IMR-90 (cell line): Measurements from ENCODE around the gene PTGES3L. TPM values are rescaled to one million over a fixed set of nuclear protein-coding genes. Genes with fewer than 3 reads are reported as not detected.

Experiments used
- ATAC-seq: fragments of 200-7000 bp; cut with Tn5 transposase; 2 replicates; pipeline ENCODE4 v1.9.1; 2020; ENCODE audit warnings: low read depth, mild to moderate bottlenecking, moderate library complexity
- BruUV-seq: library from RNA; stranded (reverse); fragments of 400-500 nt; replicated peaks from 2 replicates; lab custom pipeline; 2021; lab: Mats Ljungman, UMichigan
- CTCF ChIA-PET: fragments of 300-600 bp; formaldehyde crosslinking; extraction: SDS; loops from one replicate; lab custom pipeline; 2021; ENCODE audit warnings: antibody characterized with exemption; lab: Yijun Ruan, JAX
- POLR2A ChIA-PET: fragments of 300-600 bp; sonication (Branson Sonifier 250); formaldehyde crosslinking; loops from one replicate; lab custom pipeline; 2022; ENCODE audit warnings: antibody characterized with exemption; ENCODE audit not compliant: unreplicated experiment; lab: Charles Lee
- DNase-seq: peaks from one replicate; pipeline ENCODE4 v3.0.0; 2013
- H2AFZ ChIP-seq: replicated peaks from 2 replicates; pipeline ENCODE3; 2013; ENCODE audit warnings: low read length, mild to moderate bottlenecking; ENCODE audit not compliant: poor library complexity
- H2AK5ac ChIP-seq: 2 replicates; pipeline ENCODE4 v1.6.1; 2013; ENCODE audit warnings: low read depth, low read length, inconsistent platforms
- H2AK9ac ChIP-seq: replicated peaks from 2 replicates; pipeline ENCODE3; 2013; ENCODE audit warnings: mild to moderate bottlenecking, low read depth, low read length, moderate library complexity; ENCODE audit not compliant: poor library complexity
- H2BK120ac ChIP-seq: 2 replicates; pipeline ENCODE4 v1.6.1; 2013; ENCODE audit warnings: low read depth, low read length, inconsistent platforms
- H2BK15ac ChIP-seq: 3 replicates; pipeline ENCODE4 v1.6.1; 2013; ENCODE audit warnings: low read depth, low read length, inconsistent platforms
- H2BK20ac ChIP-seq: 2 replicates; pipeline ENCODE4 v1.6.1; 2013; ENCODE audit warnings: low read depth, mild to moderate bottlenecking, inconsistent platforms, low read length, moderate library complexity
- H2BK5ac ChIP-seq: 2 replicates; pipeline ENCODE4 v1.6.1; 2013; ENCODE audit warnings: mild to moderate bottlenecking, low read depth, low read length, inconsistent platforms; ENCODE audit not compliant: poor library complexity, severe bottlenecking
- H3K14ac ChIP-seq: replicated peaks from 2 replicates; pipeline ENCODE4 v1.6.1; 2013; ENCODE audit warnings: low read depth, low read length, inconsistent platforms
- H3K18ac ChIP-seq: 2 replicates; pipeline ENCODE4 v1.6.1; 2013; ENCODE audit warnings: low read depth, low read length, control low read depth
- H3K23ac ChIP-seq: 2 replicates; pipeline ENCODE4 v1.6.1; 2013; ENCODE audit warnings: low read depth, low read length, inconsistent platforms
- H3K27ac ChIP-seq: 2 replicates; pipeline ENCODE4 v1.5.1; 2013; ENCODE audit warnings: mild to moderate bottlenecking, control low read depth, low read length; ENCODE audit not compliant: insufficient read depth
- H3K27me3 ChIP-seq: 2 replicates; pipeline ENCODE4 v1.6.1; 2013; ENCODE audit warnings: low read length; ENCODE audit not compliant: control insufficient read depth, insufficient read depth
- H3K36me3 ChIP-seq: 2 replicates; pipeline ENCODE4 v1.6.1; 2013; ENCODE audit warnings: low read length, mixed read lengths; ENCODE audit not compliant: control insufficient read depth, insufficient read depth
- H3K4ac ChIP-seq: 2 replicates; pipeline ENCODE4 v1.6.1; 2013; ENCODE audit warnings: low read depth, low read length, inconsistent platforms
- H3K4me1 ChIP-seq: 2 replicates; pipeline ENCODE4 v1.6.1; 2013; ENCODE audit warnings: low read length, mixed read lengths; ENCODE audit not compliant: control insufficient read depth, insufficient read depth
- H3K4me2 ChIP-seq: 2 replicates; pipeline ENCODE4 v1.6.1; 2013; ENCODE audit warnings: low read depth, mild to moderate bottlenecking, control low read depth, low read length, moderate library complexity
- H3K4me3 ChIP-seq: 2 replicates; pipeline ENCODE4 v1.5.1; 2013; ENCODE audit warnings: low read depth, mild to moderate bottlenecking, control low read depth, low read length, moderate library complexity; ENCODE audit not compliant: insufficient read depth
- H3K56ac ChIP-seq: 2 replicates; pipeline ENCODE4 v1.6.1; 2013; ENCODE audit warnings: low read length, inconsistent platforms; ENCODE audit not compliant: insufficient read depth; ENCODE audit errors: extremely low read depth
- H3K79me1 ChIP-seq, 2 experiments: 2 replicates each; pipeline ENCODE4 v1.6.1; 2013; ENCODE audit warnings: low read length in 2 of 2, inconsistent platforms in 1 of 2, low read depth in 1 of 2
- H3K9ac ChIP-seq: 2 replicates; pipeline ENCODE4 v1.6.1; 2013; ENCODE audit warnings: low read depth, low read length, control low read depth
- H3K9me1 ChIP-seq: 2 replicates; pipeline ENCODE4 v1.6.1; 2013; ENCODE audit warnings: low read length, inconsistent platforms; ENCODE audit not compliant: insufficient read depth
- H3K9me3 ChIP-seq: 2 replicates; pipeline ENCODE4 v1.6.1; 2013; ENCODE audit warnings: low read length; ENCODE audit not compliant: control insufficient read depth, insufficient read depth
- H4K20me1 ChIP-seq: 2 replicates; pipeline ENCODE4 v1.6.1; 2013; ENCODE audit warnings: low read length, inconsistent platforms; ENCODE audit not compliant: insufficient read depth
- H4K5ac ChIP-seq: 2 replicates; pipeline ENCODE4 v1.6.1; 2013; ENCODE audit warnings: mild to moderate bottlenecking, low read depth, low read length, control low read depth
- H4K8ac ChIP-seq, 2 experiments: 2 replicates each; pipeline ENCODE4 v1.6.1; 2013; ENCODE audit warnings: low read depth in 2 of 2, low read length in 2 of 2, control low read depth in 1 of 2, inconsistent platforms in 1 of 2
- H4K91ac ChIP-seq: 2 replicates; pipeline ENCODE4 v1.6.1; 2013; ENCODE audit warnings: low read depth, low read length, inconsistent platforms; ENCODE audit not compliant: insufficient read depth
- BHLHE40 ChIP-seq: fragments of 150-350 bp; IDR thresholded peaks from 2 replicates; pipeline ENCODE4 v1.6.1; 2016; ENCODE audit warnings: mild to moderate bottlenecking, low read depth, low read length
- CEBPB ChIP-seq: IDR thresholded peaks from 2 replicates; pipeline ENCODE4 v1.6.1; 2012; ENCODE audit warnings: low read depth, low read length, improper control_type of control experiment
- CHD1 ChIP-seq: IDR thresholded peaks from 2 replicates; pipeline ENCODE4 v1.6.1; 2012; ENCODE audit warnings: low read depth, low read length, improper control_type of control experiment
- CTCF ChIP-seq: conservative IDR thresholded peaks from 2 replicates; pipeline ENCODE4 v1.5.1; 2012; ENCODE audit warnings: mild to moderate bottlenecking, low read depth, low read length, improper control_type of control experiment
- FOS ChIP-seq: fragments of 150-350 bp; IDR thresholded peaks from 2 replicates; pipeline ENCODE4 v1.6.1; 2016; ENCODE audit warnings: low read depth, low read length
- MAFK ChIP-seq: IDR thresholded peaks from 2 replicates; pipeline ENCODE4 v1.6.1; 2012; ENCODE audit warnings: low read depth, low read length, improper control_type of control experiment
- MAZ ChIP-seq: IDR thresholded peaks from 2 replicates; pipeline ENCODE4 v1.6.1; 2012; ENCODE audit warnings: low read depth, mild to moderate bottlenecking, low read length, improper control_type of control experiment, moderate library complexity, borderline replicate concordance
- MXI1 ChIP-seq: IDR thresholded peaks from 2 replicates; pipeline ENCODE4 v1.6.1; 2012; ENCODE audit warnings: low read depth, mild to moderate bottlenecking, low read length, moderate library complexity, borderline replicate concordance
- NFE2L2 ChIP-seq: fragments of 150-350 bp; IDR thresholded peaks from 2 replicates; pipeline ENCODE4 v1.6.1; 2016; ENCODE audit warnings: low read depth, mild to moderate bottlenecking, low read length
- POLR2A ChIP-seq: IDR thresholded peaks from 2 replicates; pipeline ENCODE4 v1.6.1; 2012; ENCODE audit warnings: mild to moderate bottlenecking, low read depth, low read length
- RAD21 ChIP-seq: IDR thresholded peaks from 2 replicates; pipeline ENCODE4 v1.6.1; 2012; ENCODE audit warnings: low read length, improper control_type of control experiment
- RCOR1 ChIP-seq: IDR thresholded peaks from 2 replicates; pipeline ENCODE4 v1.6.1; 2012; ENCODE audit warnings: mild to moderate bottlenecking, low read length, improper control_type of control experiment; ENCODE audit not compliant: insufficient replicate concordance
- RFX5 ChIP-seq: IDR thresholded peaks from 2 replicates; pipeline ENCODE4 v1.8.0; 2012; ENCODE audit warnings: low read depth, mild to moderate bottlenecking, low read length, moderate library complexity
- SMC3 ChIP-seq: fragments of 150-350 bp; IDR thresholded peaks from 2 replicates; pipeline ENCODE4 v1.6.1; 2016; ENCODE audit warnings: low read depth, mild to moderate bottlenecking, antibody characterized with exemption, low read length, moderate library complexity
- WGBS, 2 experiments: methylation state at CpG; one replicate each; pipeline versions ENCODE4 v1.1.5 to v1.1.7; 2013; ENCODE audit warnings: missing lambda C conversion rate in 2 of 2; ENCODE audit not compliant: insufficient read length in 1 of 2; ENCODE audit errors: extremely low coverage in 2 of 2; 5-methylcytosine and 5-hydroxymethylcytosine counted together
- dilution Hi-C: fragments of 300-500 bp; cut with HindIII; formaldehyde crosslinking; loops from one replicate; pipeline ENCODE4 v1.14.3; 2018; ENCODE audit warnings: low sequenced_read_pairs; ENCODE audit not compliant: unreplicated experiment
- in situ Hi-C: fragments of 300-500 bp; cut with MboI; formaldehyde crosslinking; loops from 3 replicates; pipeline ENCODE4 v1.14.3; 2019; ENCODE audit warnings: low sequenced_read_pairs, inconsistent platforms, mixed read lengths
- intact Hi-C: fragments of 100-400 bp; cut with micrococcal nuclease; formaldehyde crosslinking; loops from 2 replicates; pipeline ENCODE4 v1.10.0; 2022
- polyA plus RNA-seq, 3 experiments: library from polyadenylated mRNA; depleted of rRNA; stranded (reverse); fragments of >200 nt; gene quantifications; 2 replicates each; pipeline ENCODE4 v1.2.3, GENCODE V29; 2012; ENCODE audit warnings: low replicate concordance in 1 of 3
- total RNA-seq: library from RNA; depleted of rRNA; stranded (reverse); fragments of >200 nt; gene quantifications from 2 replicates; pipeline ENCODE4 v1.2.3, GENCODE V29; 2012
- TF ChIP-seq, protein P1 (sequence below): fragments of 150-350 bp; IDR thresholded peaks from 2 replicates; pipeline ENCODE4 v1.6.1; 2016; ENCODE audit warnings: low read depth, mild to moderate bottlenecking, low read length, moderate library complexity, borderline replicate concordance
- TF ChIP-seq, protein P2 (sequence below): fragments of 150-350 bp; IDR thresholded peaks from 2 replicates; pipeline ENCODE4 v1.6.1; 2017; ENCODE audit warnings: mild to moderate bottlenecking, antibody characterized with exemption, low read length, low read depth

Gene PTGES3L
- total and polyA plus RNA-seq, 2 of the 4 experiments (the other 2 are of a cell fraction): 1.4 to 2.4 TPM

GRCh38 chr17:42985225-42985624 lies 5.3 kb upstream of the PTGES3L start:
- TF ChIP-seq SMC3 (no peak), RCOR1 (no peak), RFX5 (no peak), MAZ (no peak), CTCF (no peak), POLR2A (no peak), CHD1 (no peak), BHLHE40 (no peak), NFE2L2 (no peak), FOS (no peak), CEBPB (no peak), RAD21 (no peak), MAFK (no peak), MXI1 (no peak)
- TF ChIP-seq, protein P1, sequence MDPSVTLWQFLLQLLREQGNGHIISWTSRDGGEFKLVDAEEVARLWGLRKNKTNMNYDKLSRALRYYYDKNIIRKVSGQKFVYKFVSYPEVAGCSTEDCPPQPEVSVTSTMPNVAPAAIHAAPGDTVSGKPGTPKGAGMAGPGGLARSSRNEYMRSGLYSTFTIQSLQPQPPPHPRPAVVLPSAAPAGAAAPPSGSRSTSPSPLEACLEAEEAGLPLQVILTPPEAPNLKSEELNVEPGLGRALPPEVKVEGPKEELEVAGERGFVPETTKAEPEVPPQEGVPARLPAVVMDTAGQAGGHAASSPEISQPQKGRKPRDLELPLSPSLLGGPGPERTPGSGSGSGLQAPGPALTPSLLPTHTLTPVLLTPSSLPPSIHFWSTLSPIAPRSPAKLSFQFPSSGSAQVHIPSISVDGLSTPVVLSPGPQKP: no peak
- TF ChIP-seq, protein P2, sequence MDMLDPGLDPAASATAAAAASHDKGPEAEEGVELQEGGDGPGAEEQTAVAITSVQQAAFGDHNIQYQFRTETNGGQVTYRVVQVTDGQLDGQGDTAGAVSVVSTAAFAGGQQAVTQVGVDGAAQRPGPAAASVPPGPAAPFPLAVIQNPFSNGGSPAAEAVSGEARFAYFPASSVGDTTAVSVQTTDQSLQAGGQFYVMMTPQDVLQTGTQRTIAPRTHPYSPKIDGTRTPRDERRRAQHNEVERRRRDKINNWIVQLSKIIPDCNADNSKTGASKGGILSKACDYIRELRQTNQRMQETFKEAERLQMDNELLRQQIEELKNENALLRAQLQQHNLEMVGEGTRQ: no peak
- Histone ChIP-seq H2AK5ac (no peak overlapping the region), H3K9ac (no peak overlapping the region), H3K79me1 (peaks cover 0 to 61% of the 10 kb centered on the region in 2 experiments), H4K8ac (no peak overlapping the region), H3K4me1 (no peaks in the 10 kb centered on the region; the same call in none of the 2 replicates), H3K4me2 (no peak overlapping the region), H2BK20ac (no peak overlapping the region), H3K36me3 (peaks cover 25% of the 10 kb centered on the region), H3K9me1 (peaks cover 16% of the 10 kb centered on the region), H3K4ac (no peak overlapping the region), H4K20me1 (peaks cover 10% of the 10 kb centered on the region; the same call in 1 of the 2 replicates), H3K23ac (no peak overlapping the region), H3K27me3 (no peaks in the 10 kb centered on the region), H2BK15ac (no peak overlapping the region), H2BK120ac (no peak overlapping the region), H2AFZ (no peak overlapping the region), H2BK5ac (no peak overlapping the region), H4K5ac (no peak overlapping the region), H3K4me3 (no peak overlapping the region), H3K14ac (no peak overlapping the region), H4K91ac (no peak overlapping the region), H3K9me3 (no peaks in the 10 kb centered on the region), H3K27ac (no peak overlapping the region), H3K18ac (no peak overlapping the region), H3K56ac (no peak overlapping the region), H2AK9ac (no peak overlapping the region)
- no CpG with 5 or more reads among the region's 1 CpG for WGBS, 2 experiments
- ChIA-PET CTCF (no interaction called here), POLR2A (interaction anchor here (1.2 kb wide), 1 partner anchor 13 kb away, joined by 3 read pairs; the partner anchor contains the start of gene RPL27)
- ATAC-seq: no peak
- dilution Hi-C loops (no loop called here), in situ Hi-C loops (loop anchor here (25.0 kb wide), 1 partner anchor 377 kb away; no protein-coding TSS in a partner anchor), intact Hi-C loops (no loop called here)
- no peak for DNase-seq
- no TSS peak for BruUV-seq
